ENCODE results near the gene CCNY.

Gene CCNY

GRCh38 chr10:35495521-35496119, 159.3 kb downstream of the CCNY start:
- H3K4me3 ChIP-seq (ENCODE audit: low read depth, low read length), result no peak overlapping the region
- no peak for TF ChIP-seq CTCF (IDR thresholded peaks at IDR 0.05; ENCODE audit: low read depth, low read length, missing control alignments)
- no peak for DNase-seq (ENCODE audit: low read depth)

GRCh38 chr10:35497909-35498308, 161.6 kb downstream of the CCNY start:
- no peak for DNase-seq (ENCODE audit: low read depth)
- TF ChIP-seq CTCF (IDR thresholded peaks at IDR 0.05; ENCODE audit: low read depth, low read length, missing control alignments), result no peak
- H3K4me3 ChIP-seq (ENCODE audit: low read depth, low read length), result no peak overlapping the region

GRCh38 chr10:35498693-35499092, 162.4 kb downstream of the CCNY start:
- DNase-seq (ENCODE audit: low read depth), result peak; percentile 12
- no peak overlapping the region for H3K4me3 ChIP-seq (ENCODE audit: low read depth, low read length)
- no peak for TF ChIP-seq CTCF (IDR thresholded peaks at IDR 0.05; ENCODE audit: low read depth, low read length, missing control alignments)

GRCh38 chr10:35501923-35502322, 165.6 kb downstream of the CCNY start:
- H3K4me3 ChIP-seq (ENCODE audit: low read depth, low read length), result no peak overlapping the region
- no peak for DNase-seq (ENCODE audit: low read depth)
- TF ChIP-seq CTCF (IDR thresholded peaks at IDR 0.05; ENCODE audit: low read depth, low read length, missing control alignments), result peak; percentile 30

- no peak overlapping the region for H3K4me3 ChIP-seq (ENCODE audit: low read depth, low read length)
- TF ChIP-seq CTCF (IDR thresholded peaks at IDR 0.05; ENCODE audit: low read depth, low read length, missing control alignments), result no peak
- no peak for DNase-seq (ENCODE audit: low read depth)
These were observed 166.4 kb downstream of the CCNY start for GRCh38 chr10:35502692-35503091.

- no peak for DNase-seq (ENCODE audit: low read depth)
- H3K4me3 ChIP-seq (ENCODE audit: low read depth, low read length), result no peak overlapping the region
- no peak for TF ChIP-seq CTCF (IDR thresholded peaks at IDR 0.05; ENCODE audit: low read depth, low read length, missing control alignments)
These were observed 167.3 kb downstream of the CCNY start for GRCh38 chr10:35503578-35503977.

- DNase-seq (ENCODE audit: low read depth), result no peak
- no peak for TF ChIP-seq CTCF (IDR thresholded peaks at IDR 0.05; ENCODE audit: low read depth, low read length, missing control alignments)
- no peak overlapping the region for H3K4me3 ChIP-seq (ENCODE audit: low read depth, low read length)
These were observed 167.8 kb downstream of the CCNY start for GRCh38 chr10:35504132-35504531.

Measured in GM12864 (cell line).